ENCODE data around the gene POLR2A. TPM values are rescaled to one million over a fixed set of nuclear protein-coding genes. Genes with fewer than 3 reads are reported as not detected.

Gene POLR2A
- total RNA-seq, 1 donor from 2014 or later = 32.7 TPM

DNA sequence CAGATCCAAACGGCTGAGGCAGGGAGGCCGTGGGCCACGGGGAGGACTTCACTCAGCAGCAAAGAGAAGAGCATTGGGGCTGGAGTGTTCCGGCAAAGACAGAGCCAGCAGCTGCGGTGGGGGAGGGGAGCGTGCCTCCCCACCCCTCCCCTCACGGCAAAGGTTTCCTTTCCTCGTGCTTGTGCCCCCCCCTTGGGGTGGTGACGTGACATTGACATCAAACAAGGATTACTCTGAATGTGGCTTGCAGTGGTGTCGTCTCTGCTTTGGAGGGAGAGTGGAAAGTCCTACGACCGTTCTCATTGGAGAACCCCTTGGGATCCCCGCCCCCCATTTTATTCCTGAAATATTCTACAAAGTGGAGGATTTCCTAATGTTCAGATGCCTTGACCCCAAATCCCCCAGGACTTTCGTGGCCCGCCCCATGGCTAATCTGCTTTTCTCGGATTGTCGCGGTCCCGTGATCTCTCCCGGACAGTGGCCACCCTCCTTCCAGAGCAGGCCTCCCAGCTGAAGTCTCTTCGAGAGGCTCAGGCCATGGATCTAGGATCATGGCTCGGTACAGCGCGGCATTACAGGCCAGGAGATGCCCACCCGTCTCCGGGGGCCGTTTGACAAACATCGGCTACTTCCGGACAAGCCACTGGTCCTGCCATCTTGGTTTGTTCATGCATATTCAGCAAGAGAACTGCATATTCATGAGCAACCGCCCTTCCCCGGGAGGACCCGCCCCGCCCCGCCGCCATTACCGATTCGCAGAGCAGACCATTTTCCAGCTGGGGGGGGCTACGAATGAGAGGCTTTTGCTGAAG, 705 bp upstream of the POLR2A start:
- Histone ChIP-seq H2AFZ (replicated peaks) (peak overlapping the region; percentile 88), H3K9me3 (ENCODE audit: low read depth) (no peaks in the 10 kb centered on the region), H3K27ac (peak overlapping the region; percentile 97), H3K4me1 (peaks cover 32% of the 10 kb centered on the region), H3K4me2 (peak overlapping the region; percentile 99), H3K9ac (peak overlapping the region; percentile 76), H4K20me1 (ENCODE audit: low read depth) (peaks cover 39% of the 10 kb centered on the region), H3K79me2 (ENCODE audit: low read depth) (peaks cover 59% of the 10 kb centered on the region), H3K4me3 (peak overlapping the region; percentile 60), H3K36me3 (no peaks in the 10 kb centered on the region), H3F3A (ENCODE audit: low read depth) (peaks cover 36% of the 10 kb centered on the region), H3K27me3 (no peaks in the 10 kb centered on the region)
- Mint-ChIP-seq H3K4me1 (peaks cover 65% of the 10 kb centered on the region), H3K36me3 (peaks cover 14% of the 10 kb centered on the region), H3K9me3 (no peaks in the 10 kb centered on the region), H3K27ac (peak overlapping the region; percentile 100), H3K27me3 (ENCODE audit: insufficient read depth, low read depth) (peaks cover 9% of the 10 kb centered on the region), H3K4me3 (peak overlapping the region; percentile 96)
- DNase-seq (ENCODE audit: low spot score) = peak; percentile 94
- TF ChIP-seq EZH2 (IDR thresholded peaks at IDR 0.05) = no peak
- TF ChIP-seq, protein P1, sequence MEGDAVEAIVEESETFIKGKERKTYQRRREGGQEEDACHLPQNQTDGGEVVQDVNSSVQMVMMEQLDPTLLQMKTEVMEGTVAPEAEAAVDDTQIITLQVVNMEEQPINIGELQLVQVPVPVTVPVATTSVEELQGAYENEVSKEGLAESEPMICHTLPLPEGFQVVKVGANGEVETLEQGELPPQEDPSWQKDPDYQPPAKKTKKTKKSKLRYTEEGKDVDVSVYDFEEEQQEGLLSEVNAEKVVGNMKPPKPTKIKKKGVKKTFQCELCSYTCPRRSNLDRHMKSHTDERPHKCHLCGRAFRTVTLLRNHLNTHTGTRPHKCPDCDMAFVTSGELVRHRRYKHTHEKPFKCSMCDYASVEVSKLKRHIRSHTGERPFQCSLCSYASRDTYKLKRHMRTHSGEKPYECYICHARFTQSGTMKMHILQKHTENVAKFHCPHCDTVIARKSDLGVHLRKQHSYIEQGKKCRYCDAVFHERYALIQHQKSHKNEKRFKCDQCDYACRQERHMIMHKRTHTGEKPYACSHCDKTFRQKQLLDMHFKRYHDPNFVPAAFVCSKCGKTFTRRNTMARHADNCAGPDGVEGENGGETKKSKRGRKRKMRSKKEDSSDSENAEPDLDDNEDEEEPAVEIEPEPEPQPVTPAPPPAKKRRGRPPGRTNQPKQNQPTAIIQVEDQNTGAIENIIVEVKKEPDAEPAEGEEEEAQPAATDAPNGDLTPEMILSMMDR (IDR thresholded peaks at IDR 0.05) = no peak
- no peak for TF ChIP-seq EZH2phosphoT487 (IDR thresholded peaks at IDR 0.05)

DNA sequence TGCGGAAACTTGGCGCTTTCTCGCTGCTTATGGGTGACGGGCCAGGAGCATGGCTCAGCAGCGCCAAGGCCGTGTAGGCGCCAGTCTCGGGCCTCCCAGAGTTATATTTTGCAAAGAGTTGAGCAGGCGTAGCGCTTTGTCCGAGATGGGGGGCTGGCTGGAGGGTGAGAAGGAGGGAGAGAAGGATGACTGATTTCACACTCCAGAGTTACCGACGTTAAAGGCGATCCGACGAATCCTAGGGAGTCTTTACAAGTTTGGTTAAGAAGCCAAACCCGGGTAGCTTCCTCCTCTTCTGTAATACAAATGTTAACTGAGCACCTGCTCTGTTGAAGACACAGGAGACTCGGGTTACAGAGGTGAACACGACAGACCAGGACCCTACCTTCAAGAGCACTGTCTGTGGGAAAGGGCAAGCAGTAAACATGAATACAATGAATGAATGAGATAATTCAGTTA, 782 bp downstream of the POLR2A start:
- Histone ChIP-seq H3K4me3 (peak overlapping the region; percentile 60), H3K4me2 (peak overlapping the region; percentile 99), H4K20me1 (ENCODE audit: low read depth) (peaks cover 53% of the 10 kb centered on the region), H3F3A (ENCODE audit: low read depth) (peaks cover 28% of the 10 kb centered on the region), H3K27me3 (no peaks in the 10 kb centered on the region), H3K36me3 (no peaks in the 10 kb centered on the region), H3K4me1 (peaks cover 28% of the 10 kb centered on the region), H3K27ac (no peak overlapping the region), H2AFZ (replicated peaks) (no peak overlapping the region), H3K79me2 (ENCODE audit: low read depth) (peaks cover 61% of the 10 kb centered on the region), H3K9ac (peak overlapping the region; percentile 8), H3K9me3 (ENCODE audit: low read depth) (no peaks in the 10 kb centered on the region)
- peak overlapping the region; percentile 96 for H3K4me3 Mint-ChIP-seq
- TF ChIP-seq, protein P1 (IDR thresholded peaks at IDR 0.05) = no peak
- TF ChIP-seq EZH2phosphoT487 (IDR thresholded peaks at IDR 0.05) (no peak), EZH2 (IDR thresholded peaks at IDR 0.05) (no peak)
- H3K27me3 Mint-ChIP-seq (ENCODE audit: insufficient read depth, low read depth) = peaks cover 9% of the 10 kb centered on the region
- peaks cover 22% of the 10 kb centered on the region for H3K36me3 Mint-ChIP-seq
- peaks cover 68% of the 10 kb centered on the region for H3K4me1 Mint-ChIP-seq
- no peaks in the 10 kb centered on the region for H3K9me3 Mint-ChIP-seq
- H3K27ac Mint-ChIP-seq = peak overlapping the region; percentile 52
- no peak for DNase-seq (ENCODE audit: low spot score)

DNA sequence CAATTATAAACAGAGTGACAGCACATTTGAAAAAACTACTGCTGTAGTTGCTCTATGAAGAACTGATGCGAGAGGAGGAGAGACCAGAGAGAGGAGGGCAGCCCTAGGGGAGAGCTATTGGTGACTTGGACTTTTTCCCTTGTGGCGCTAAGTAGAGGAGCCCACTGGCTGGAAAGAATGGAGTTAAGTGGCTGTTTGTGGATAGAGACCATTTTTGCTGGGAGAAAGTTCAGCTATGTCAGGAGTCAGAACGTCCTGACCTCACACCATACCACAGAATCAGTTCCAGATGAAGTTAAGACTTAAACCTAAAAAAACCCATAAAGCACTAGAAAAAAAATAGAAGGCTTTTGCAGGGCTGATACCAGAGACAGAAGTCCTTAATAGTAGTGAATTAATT, 2.0 kb downstream of the POLR2A start:
- Mint-ChIP-seq H3K27ac (no peak overlapping the region), H3K4me3 (peak overlapping the region; percentile 96), H3K27me3 (ENCODE audit: insufficient read depth, low read depth) (peaks cover 6% of the 10 kb centered on the region), H3K36me3 (peaks cover 27% of the 10 kb centered on the region), H3K4me1 (peaks cover 65% of the 10 kb centered on the region), H3K9me3 (no peaks in the 10 kb centered on the region)
- H3K36me3 ChIP-seq = no peaks in the 10 kb centered on the region
- peaks cover 66% of the 10 kb centered on the region for H3K79me2 ChIP-seq (ENCODE audit: low read depth)
- peaks cover 65% of the 10 kb centered on the region for H4K20me1 ChIP-seq (ENCODE audit: low read depth)
- H2AFZ ChIP-seq (replicated peaks) = no peak overlapping the region
- no peak overlapping the region for H3K9ac ChIP-seq
- H3F3A ChIP-seq (ENCODE audit: low read depth) = peaks cover 21% of the 10 kb centered on the region
- H3K4me1 ChIP-seq = peaks cover 23% of the 10 kb centered on the region
- DNase-seq (ENCODE audit: low spot score) = peak; percentile 24
- no peaks in the 10 kb centered on the region for H3K27me3 ChIP-seq
- H3K9me3 ChIP-seq (ENCODE audit: low read depth) = no peaks in the 10 kb centered on the region
- peak overlapping the region; percentile 60 for H3K4me3 ChIP-seq
- no peak overlapping the region for H3K27ac ChIP-seq
- peak overlapping the region; percentile 99 for H3K4me2 ChIP-seq
- no peak for TF ChIP-seq EZH2 (IDR thresholded peaks at IDR 0.05)
- TF ChIP-seq, protein P1 (IDR thresholded peaks at IDR 0.05) = no peak
- no peak for TF ChIP-seq EZH2phosphoT487 (IDR thresholded peaks at IDR 0.05)

All from neural progenitor cell (in vitro differentiated cells).